Left lung (tissue), 10 donors: Measurements from ENCODE around the gene C1QTNF1. TPM values are rescaled to one million over a fixed set of nuclear protein-coding genes. Genes with fewer than 3 reads are reported as not detected.

Source experiments
- ATAC-seq: fragments of 200-7000 bp; cut with Tn5 transposase; one replicate; pipeline ENCODE4 v1.9.1; 2020; ENCODE audit warnings: moderate library complexity
- DNase-seq, 4 donors: peaks; one replicate each; pipeline ENCODE4 v3.0.0-alpha.2; 2013 to 2020
- H3K27ac ChIP-seq, 2 donors: fragments of 200-600 bp; sonication (generic) in 1 of 2; one replicate each; pipeline versions ENCODE4 v1.5.0 to v1.8.0; 2020 to 2021
- H3K27me3 ChIP-seq, 2 donors: fragments of 200-600 bp; sonication (generic) in 1 of 2; one replicate each; pipeline versions ENCODE4 v1.5.0 to v1.8.0; 2020 to 2021
- H3K36me3 ChIP-seq, 2 donors: fragments of 200-600 bp; sonication (generic) in 1 of 2; one replicate each; pipeline versions ENCODE4 v1.5.0 to v1.8.0; 2020 to 2021
- H3K4me1 ChIP-seq, 2 donors: fragments of 200-600 bp; one replicate each; pipeline ENCODE4 v1.8.0; 2021
- H3K4me3 ChIP-seq, 2 donors: fragments of 200-600 bp; sonication (generic) in 1 of 2; one replicate each; pipeline versions ENCODE4 v1.5.0 to v1.8.0; 2020 to 2021; ENCODE audit warnings: mild to moderate bottlenecking in 1 of 2
- H3K9me3 ChIP-seq, 2 donors: fragments of 200-600 bp; sonication (generic) in 1 of 2; one replicate each; pipeline versions ENCODE4 v1.5.0 to v1.8.0; 2020 to 2021
- intact Hi-C, 2 donors: fragments of 100-400 bp; cut with DNase I; formaldehyde crosslinking; loops; one replicate each; pipeline versions ENCODE4 v1.11.2 to v1.14.2; 2022
- polyA plus RNA-seq, 6 donors: library from polyadenylated mRNA; unstranded; fragments of 120-200 nt; gene quantifications; one replicate each; pipeline ENCODE4 v1.2.1, GENCODE V29; 2013; ENCODE audit not compliant: insufficient read length in 6 of 6
- total RNA-seq, 2 donors: library from RNA; stranded (reverse); fragmentation: NEBNext Ultra II Directional; extraction: Animal tissue kit (Norgen Biotek cat#: 25700); gene quantifications; one replicate each; pipeline ENCODE4 v1.2.1, GENCODE V29; 2021
- TF ChIP-seq, protein P1 (sequence below), 2 donors: fragments of 200-600 bp; sonication (generic) in 1 of 2; IDR thresholded peaks; one replicate each; pipeline versions ENCODE4 v1.5.0 to v1.8.0; 2021; ENCODE audit warnings: antibody characterized with exemption in 2 of 2
- donor health status: DM: no; HTN: yes; CAD: no.
- donor health status: DM: no; HTN: no; CAD: no.

C1QTNF1 gene
- total and polyA plus RNA-seq, 8 donors = 1.4 to 31.4 (median 2.2) TPM

- Histone ChIP-seq H3K27ac (no peak overlapping the region), H3K9me3 (no peaks in the 10 kb centered on the region), H3K4me3 (no peak overlapping the region), H3K27me3 (peaks cover 0 to 33% of the 10 kb centered on the region in 2 donors), H3K4me1 (peaks cover 12 to 26% of the 10 kb centered on the region in 2 donors), H3K36me3 (no peaks in the 10 kb centered on the region)
- intact Hi-C loops = no loop called here
- TF ChIP-seq, protein P1, sequence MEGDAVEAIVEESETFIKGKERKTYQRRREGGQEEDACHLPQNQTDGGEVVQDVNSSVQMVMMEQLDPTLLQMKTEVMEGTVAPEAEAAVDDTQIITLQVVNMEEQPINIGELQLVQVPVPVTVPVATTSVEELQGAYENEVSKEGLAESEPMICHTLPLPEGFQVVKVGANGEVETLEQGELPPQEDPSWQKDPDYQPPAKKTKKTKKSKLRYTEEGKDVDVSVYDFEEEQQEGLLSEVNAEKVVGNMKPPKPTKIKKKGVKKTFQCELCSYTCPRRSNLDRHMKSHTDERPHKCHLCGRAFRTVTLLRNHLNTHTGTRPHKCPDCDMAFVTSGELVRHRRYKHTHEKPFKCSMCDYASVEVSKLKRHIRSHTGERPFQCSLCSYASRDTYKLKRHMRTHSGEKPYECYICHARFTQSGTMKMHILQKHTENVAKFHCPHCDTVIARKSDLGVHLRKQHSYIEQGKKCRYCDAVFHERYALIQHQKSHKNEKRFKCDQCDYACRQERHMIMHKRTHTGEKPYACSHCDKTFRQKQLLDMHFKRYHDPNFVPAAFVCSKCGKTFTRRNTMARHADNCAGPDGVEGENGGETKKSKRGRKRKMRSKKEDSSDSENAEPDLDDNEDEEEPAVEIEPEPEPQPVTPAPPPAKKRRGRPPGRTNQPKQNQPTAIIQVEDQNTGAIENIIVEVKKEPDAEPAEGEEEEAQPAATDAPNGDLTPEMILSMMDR (IDR thresholded peaks at IDR 0.05) = no peak
- DNase-seq = no peak
- ATAC-seq = no peak
Measured at GRCh38 chr17:79031996-79032875, 8.3 kb downstream of the C1QTNF1 start.

GRCh38 chr17:79033046-79033616 lies 9.2 kb downstream of the C1QTNF1 start:
- DNase-seq (no peak), ATAC-seq (no peak)
- Histone ChIP-seq H3K4me1 (peaks cover 6 to 19% of the 10 kb centered on the region in 2 donors), H3K4me3 (no peak overlapping the region), H3K36me3 (no peaks in the 10 kb centered on the region), H3K9me3 (no peaks in the 10 kb centered on the region), H3K27ac (no peak overlapping the region), H3K27me3 (peaks cover 0 to 24% of the 10 kb centered on the region in 2 donors)
- intact Hi-C loops = no loop called here
- TF ChIP-seq, protein P1 (IDR thresholded peaks at IDR 0.05) = no peak

GRCh38 chr17:79033741-79034501 lies 10.0 kb downstream of the C1QTNF1 start:
- intact Hi-C loops = no loop called here
- ATAC-seq = peak; percentile 9
- Histone ChIP-seq H3K4me1 (peaks cover 6 to 26% of the 10 kb centered on the region in 2 donors), H3K9me3 (no peaks in the 10 kb centered on the region), H3K4me3 (no peak overlapping the region), H3K27ac (no peak overlapping the region), H3K36me3 (no peaks in the 10 kb centered on the region), H3K27me3 (peaks cover 0 to 19% of the 10 kb centered on the region in 2 donors)
- TF ChIP-seq, protein P1 (IDR thresholded peaks at IDR 0.05) = no peak
- DNase-seq = peak in 1 of 4 donors; percentile 71

GRCh38 chr17:79034931-79035485 lies 11.0 kb downstream of the C1QTNF1 start:
- H3K9me3 ChIP-seq = no peaks in the 10 kb centered on the region
- no peak for ATAC-seq
- no peak overlapping the region for H3K4me3 ChIP-seq
- H3K36me3 ChIP-seq = no peaks in the 10 kb centered on the region
- H3K27ac ChIP-seq = no peak overlapping the region
- no peak for DNase-seq
- H3K4me1 ChIP-seq = peaks cover 6 to 32% of the 10 kb centered on the region in 2 donors
- H3K27me3 ChIP-seq = peaks cover 0 to 9% of the 10 kb centered on the region in 2 donors
- intact Hi-C loops = no loop called here
- TF ChIP-seq, protein P1 (IDR thresholded peaks at IDR 0.05) = no peak
